ENCODE data around the gene FAM81A.

The FAM81A gene

GRCh38 chr15:59537403-59537802, 99.4 kb downstream of the FAM81A start:
- DNase-seq (ENCODE audit: low spot score in 2 of 2) (no peak), ATAC-seq (no peak)
- H3K27ac Mint-ChIP-seq = no peak overlapping the region
- H3K4me1 Mint-ChIP-seq = no peaks in the 10 kb centered on the region
- H3K36me3 Mint-ChIP-seq = no peaks in the 10 kb centered on the region
- H3K4me3 Mint-ChIP-seq = no peak overlapping the region
- H3K9me3 Mint-ChIP-seq = no peaks in the 10 kb centered on the region

- Mint-ChIP-seq H3K27ac (no peak overlapping the region), H3K36me3 (no peaks in the 10 kb centered on the region), H3K9me3 (no peaks in the 10 kb centered on the region), H3K4me1 (peaks cover 6% of the 10 kb centered on the region), H3K4me3 (no peak overlapping the region)
- ATAC-seq (no peak), DNase-seq (ENCODE audit: low spot score in 2 of 2) (no peak)
Measured at GRCh38 chr15:59538494-59538893, 100.5 kb downstream of the FAM81A start.

- Mint-ChIP-seq H3K9me3 (no peaks in the 10 kb centered on the region), H3K27ac (no peak overlapping the region)
- DNase-seq (ENCODE audit: low spot score in 2 of 2) = no peak
Measured at GRCh38 chr15:59539799-59540198, 101.8 kb downstream of the FAM81A start.

GRCh38 chr15:59540654-59541053, 102.7 kb downstream of the FAM81A start:
- peaks cover 16% of the 10 kb centered on the region for H3K4me1 Mint-ChIP-seq
- no peak for DNase-seq (ENCODE audit: low spot score in 2 of 2)
- H3K9me3 Mint-ChIP-seq = no peaks in the 10 kb centered on the region
- no peaks in the 10 kb centered on the region for H3K36me3 Mint-ChIP-seq
- no peak for ATAC-seq
- H3K4me3 Mint-ChIP-seq = no peak overlapping the region
- H3K27ac Mint-ChIP-seq = no peak overlapping the region

More at GRCh38 chr15:59539799-59540198, 101.8 kb downstream of the FAM81A start:
- Mint-ChIP-seq H3K4me1 (peaks cover 16% of the 10 kb centered on the region), H3K4me3 (no peak overlapping the region), H3K36me3 (no peaks in the 10 kb centered on the region)
- ATAC-seq = no peak

GRCh38 chr15:59541750-59542149, 103.8 kb downstream of the FAM81A start:
- no peak overlapping the region for H3K4me3 Mint-ChIP-seq
- no peak for DNase-seq (ENCODE audit: low spot score in 2 of 2)
- H3K9me3 Mint-ChIP-seq = no peaks in the 10 kb centered on the region
- no peak overlapping the region for H3K27ac Mint-ChIP-seq
- no peaks in the 10 kb centered on the region for H3K36me3 Mint-ChIP-seq
- peaks cover 16% of the 10 kb centered on the region for H3K4me1 Mint-ChIP-seq
- no peak for ATAC-seq

GRCh38 chr15:59543721-59544547, 105.9 kb downstream of the FAM81A start:
- H3K4me1 Mint-ChIP-seq = peaks cover 16% of the 10 kb centered on the region
- H3K36me3 Mint-ChIP-seq = no peaks in the 10 kb centered on the region
- ATAC-seq = peak; percentile 49
- H3K27ac Mint-ChIP-seq = peak overlapping the region; percentile 12
- no peak for DNase-seq (ENCODE audit: low spot score in 2 of 2)
- H3K4me3 Mint-ChIP-seq = no peak overlapping the region
- no peaks in the 10 kb centered on the region for H3K9me3 Mint-ChIP-seq

GRCh38 chr15:59545573-59545972, 107.6 kb downstream of the FAM81A start:
- DNase-seq (ENCODE audit: low spot score in 2 of 2) = no peak
- no peak overlapping the region for H3K27ac Mint-ChIP-seq
- H3K36me3 Mint-ChIP-seq = no peaks in the 10 kb centered on the region
- H3K4me1 Mint-ChIP-seq = peaks cover 16% of the 10 kb centered on the region
- H3K9me3 Mint-ChIP-seq = no peaks in the 10 kb centered on the region
- no peak overlapping the region for H3K4me3 Mint-ChIP-seq
- no peak for ATAC-seq

- Mint-ChIP-seq H3K9me3 (no peaks in the 10 kb centered on the region), H3K4me1 (peaks cover 8% of the 10 kb centered on the region), H3K27ac (no peak overlapping the region), H3K36me3 (no peaks in the 10 kb centered on the region), H3K4me3 (no peak overlapping the region)
- ATAC-seq (no peak), DNase-seq (ENCODE audit: low spot score in 2 of 2) (no peak)
Measured at GRCh38 chr15:59548501-59549226, 110.7 kb downstream of the FAM81A start.

- no peaks in the 10 kb centered on the region for H3K36me3 Mint-ChIP-seq
- no peak overlapping the region for H3K27ac Mint-ChIP-seq
Measured at GRCh38 chr15:59549301-59550185, 111.6 kb downstream of the FAM81A start.

GRCh38 chr15:59550530-59550929, 112.5 kb downstream of the FAM81A start:
- no peak overlapping the region for H3K27ac Mint-ChIP-seq
- H3K9me3 Mint-ChIP-seq = no peaks in the 10 kb centered on the region
- H3K36me3 Mint-ChIP-seq = no peaks in the 10 kb centered on the region
- ATAC-seq = no peak
- no peak overlapping the region for H3K4me3 Mint-ChIP-seq
- H3K4me1 Mint-ChIP-seq = no peaks in the 10 kb centered on the region
- DNase-seq (ENCODE audit: low spot score in 2 of 2) = no peak

More at GRCh38 chr15:59549301-59550185, 111.6 kb downstream of the FAM81A start:
- Mint-ChIP-seq H3K4me3 (no peak overlapping the region), H3K4me1 (no peaks in the 10 kb centered on the region), H3K9me3 (no peaks in the 10 kb centered on the region)
- DNase-seq (ENCODE audit: low spot score in 2 of 2) (no peak), ATAC-seq (no peak)

- H3K36me3 Mint-ChIP-seq = no peaks in the 10 kb centered on the region
- DNase-seq (ENCODE audit: low spot score in 2 of 2) (no peak), ATAC-seq (no peak)
- no peak overlapping the region for H3K4me3 Mint-ChIP-seq
- no peaks in the 10 kb centered on the region for H3K9me3 Mint-ChIP-seq
- no peak overlapping the region for H3K27ac Mint-ChIP-seq
- H3K4me1 Mint-ChIP-seq = no peaks in the 10 kb centered on the region
Measured at GRCh38 chr15:59550956-59551355, 113.0 kb downstream of the FAM81A start.

- DNase-seq (ENCODE audit: low spot score in 2 of 2) (no peak), ATAC-seq (no peak)
- Mint-ChIP-seq H3K9me3 (no peaks in the 10 kb centered on the region), H3K4me3 (no peak overlapping the region), H3K4me1 (no peaks in the 10 kb centered on the region), H3K27ac (no peak overlapping the region), H3K36me3 (no peaks in the 10 kb centered on the region)
Measured at GRCh38 chr15:59553879-59554735, 116.1 kb downstream of the FAM81A start.

- Mint-ChIP-seq H3K9me3 (no peaks in the 10 kb centered on the region), H3K27ac (no peak overlapping the region), H3K4me1 (no peaks in the 10 kb centered on the region), H3K36me3 (no peaks in the 10 kb centered on the region), H3K4me3 (no peak overlapping the region)
- ATAC-seq = no peak
- DNase-seq (ENCODE audit: low spot score in 2 of 2) = no peak
Measured at GRCh38 chr15:59555696-59556095, 117.7 kb downstream of the FAM81A start.

GRCh38 chr15:59556380-59556779, 118.4 kb downstream of the FAM81A start:
- Mint-ChIP-seq H3K4me3 (no peak overlapping the region), H3K36me3 (no peaks in the 10 kb centered on the region), H3K4me1 (no peaks in the 10 kb centered on the region), H3K27ac (no peak overlapping the region), H3K9me3 (no peaks in the 10 kb centered on the region)
- no peak for ATAC-seq
- DNase-seq (ENCODE audit: low spot score in 2 of 2) = no peak

Data from stimulated activated effector memory CD8-positive, alpha-beta T cell treated with anti-CD3 and anti-CD28 coated beads, Interleukin-12 subunit alpha, Interleukin-12 subunit beta, amount 100 ng/mL, for 72 hours (primary cell).